ENCODE measurements around the gene LAMA3. TPM values are rescaled to one million over a fixed set of nuclear protein-coding genes. Genes with fewer than 3 reads are reported as not detected.

Gene LAMA3
- total and polyA plus RNA-seq, 4 donors, result 0.26 to 3.9 (median 0.37) TPM

- DNase-seq (ENCODE audit: low spot score), result no peak
- 87% methylated on average over 2 of the region's 2 CpGs for WGBS
Observed at GRCh38 chr18:23935804-23936203, 246.6 kb downstream of the LAMA3 start.

GRCh38 chr18:23936381-23936958 lies 247.2 kb downstream of the LAMA3 start:
- H3K4me1 ChIP-seq (ENCODE audit: control insufficient read depth in 4 of 4, insufficient read depth in 4 of 4, low read length in 3 of 4), result peaks cover 0 to 3% (median 0%) of the 10 kb centered on the region in 4 donors
- no peak overlapping the region for H3K9ac ChIP-seq (ENCODE audit: low read depth in 1 of 2, low read length in 2 of 2)
- H3K27me3 ChIP-seq (ENCODE audit: control insufficient read depth in 4 of 4, insufficient read depth in 4 of 4, low read length in 3 of 4), result no peaks in the 10 kb centered on the region
- no peak for DNase-seq (ENCODE audit: low spot score)
- H3K27ac ChIP-seq (ENCODE audit: low read depth in 1 of 2, low read length in 2 of 2), result no peak overlapping the region
- 83% methylated on average over 6 of the region's 6 CpGs for WGBS
- H3K9me3 ChIP-seq (ENCODE audit: control insufficient read depth in 4 of 4, low read length in 3 of 4), result no peaks in the 10 kb centered on the region
- no peaks in the 10 kb centered on the region for H3K36me3 ChIP-seq (ENCODE audit: control insufficient read depth in 4 of 4, insufficient read depth in 3 of 4, low read depth in 1 of 4, low read length in 3 of 4)
- H3K4me3 ChIP-seq (ENCODE audit: low read depth in 1 of 3, low read length in 3 of 3), result no peak overlapping the region
- no peak for TF ChIP-seq ZBTB33 (IDR thresholded peaks at IDR 0.05)
- TF ChIP-seq HNF4A (conservative IDR thresholded peaks at IDR 0.05), result no peak
- TF ChIP-seq TAF1 (conservative IDR thresholded peaks at IDR 0.05), result no peak
- no peak for TF ChIP-seq HNF4G (IDR thresholded peaks at IDR 0.05)
- TF ChIP-seq MAX (IDR thresholded peaks at IDR 0.05), result no peak
- no peak for TF ChIP-seq FOXA1 (IDR thresholded peaks at IDR 0.05)
- no peak for TF ChIP-seq RXRA (IDR thresholded peaks at IDR 0.05)
- TF ChIP-seq GABPA (IDR thresholded peaks at IDR 0.05 in 1 of 2, conservative IDR thresholded peaks at IDR 0.05 in 1 of 2), result no peak
- TF ChIP-seq YY1 (IDR thresholded peaks at IDR 0.05), result no peak
- TF ChIP-seq CTCF (IDR thresholded peaks at IDR 0.05; ENCODE audit: low read depth, low read length, missing input control), result no peak
- no peak for TF ChIP-seq JUND (IDR thresholded peaks at IDR 0.05)
- no peak for TF ChIP-seq SP1 (IDR thresholded peaks at IDR 0.05)
- no peak for TF ChIP-seq NR2F2 (IDR thresholded peaks at IDR 0.05)
- no peak for TF ChIP-seq REST (IDR thresholded peaks at IDR 0.05)
- TF ChIP-seq ATF3 (IDR thresholded peaks at IDR 0.05), result no peak
- TF ChIP-seq RAD21 (IDR thresholded peaks at IDR 0.05), result no peak
- no peak for TF ChIP-seq FOXA2 (IDR thresholded peaks at IDR 0.05)

More at GRCh38 chr18:23935804-23936203, 246.6 kb downstream of the LAMA3 start:
- H3K4me3 ChIP-seq (ENCODE audit: low read depth in 1 of 3, low read length in 3 of 3), result no peak overlapping the region
- H3K36me3 ChIP-seq (ENCODE audit: control insufficient read depth in 4 of 4, insufficient read depth in 3 of 4, low read depth in 1 of 4, low read length in 3 of 4), result no peaks in the 10 kb centered on the region
- no peaks in the 10 kb centered on the region for H3K27me3 ChIP-seq (ENCODE audit: control insufficient read depth in 4 of 4, insufficient read depth in 4 of 4, low read length in 3 of 4)
- H3K27ac ChIP-seq (ENCODE audit: low read depth in 1 of 2, low read length in 2 of 2), result no peak overlapping the region
- no peaks in the 10 kb centered on the region for H3K9me3 ChIP-seq (ENCODE audit: control insufficient read depth in 4 of 4, low read length in 3 of 4)
- peaks cover 0 to 3% (median 0%) of the 10 kb centered on the region in 4 donors for H3K4me1 ChIP-seq (ENCODE audit: control insufficient read depth in 4 of 4, insufficient read depth in 4 of 4, low read length in 3 of 4)
- H3K9ac ChIP-seq (ENCODE audit: low read depth in 1 of 2, low read length in 2 of 2), result no peak overlapping the region
- no peak for TF ChIP-seq HNF4G (IDR thresholded peaks at IDR 0.05)
- no peak for TF ChIP-seq NR2F2 (IDR thresholded peaks at IDR 0.05)
- no peak for TF ChIP-seq REST (IDR thresholded peaks at IDR 0.05)
